ENCODE data around the gene NOMO2. TPM values are rescaled to one million over a fixed set of nuclear protein-coding genes. Genes with fewer than 3 reads are reported as not detected.
"Not testable (repeated sequence)": the region's sequence is repeated elsewhere in the genome, so short reads cannot be mapped to it uniquely, and the experiment has no call there.

Gene NOMO2
- total RNA-seq, 2 experiments from 2014 or later = 85.2 to 95.1 TPM

GRCh38 chr16:18522637-18523036 lies 39.3 kb downstream of the NOMO2 start:
- POLR2A ChIA-PET, CTCF ChIA-PET: not testable (repeated sequence)

GRCh38 chr16:18521445-18522181 lies 40.3 kb downstream of the NOMO2 start:
- POLR2A ChIA-PET, CTCF ChIA-PET: not testable (repeated sequence)

GRCh38 chr16:18518536-18519283 lies 43.2 kb downstream of the NOMO2 start:
- POLR2A ChIA-PET, CTCF ChIA-PET: not testable (repeated sequence)

- CTCF ChIA-PET = not testable (repeated sequence)
Measured at GRCh38 chr16:18498430-18498829, 63.5 kb downstream of the NOMO2 start.

GRCh38 chr16:18497032-18497431 lies 64.9 kb downstream of the NOMO2 start:
- POLR2A ChIA-PET, CTCF ChIA-PET: not testable (repeated sequence)

More at GRCh38 chr16:18498430-18498829, 63.5 kb downstream of the NOMO2 start:
- POLR2A ChIA-PET = not testable (repeated sequence)

GRCh38 chr16:18492118-18492897 lies 69.6 kb downstream of the NOMO2 start:
- CTCF ChIA-PET, POLR2A ChIA-PET: not testable (repeated sequence)

- CTCF ChIA-PET, POLR2A ChIA-PET: not testable (repeated sequence)
Measured at GRCh38 chr16:18436025-18436424, 125.9 kb downstream of the NOMO2 start.

GRCh38 chr16:18415827-18416226 lies 146.1 kb downstream of the NOMO2 start:
- POLR2A ChIA-PET, CTCF ChIA-PET: not testable (repeated sequence)

- POLR2A ChIA-PET, CTCF ChIA-PET: not testable (repeated sequence)
Measured at GRCh38 chr16:18409532-18410293, 152.2 kb downstream of the NOMO2 start.

GRCh38 chr16:18401851-18402657 lies 159.8 kb downstream of the NOMO2 start:
- CTCF ChIA-PET, POLR2A ChIA-PET: not testable (repeated sequence)

- POLR2A ChIA-PET, CTCF ChIA-PET: not testable (repeated sequence)
Measured at GRCh38 chr16:18401159-18401558, 160.7 kb downstream of the NOMO2 start.

GRCh38 chr16:18394363-18394762 lies 167.5 kb downstream of the NOMO2 start:
- CTCF ChIA-PET, POLR2A ChIA-PET: not testable (repeated sequence)

- POLR2A ChIA-PET, CTCF ChIA-PET: not testable (repeated sequence)
Measured at GRCh38 chr16:18387767-18388166, 174.1 kb downstream of the NOMO2 start.

GRCh38 chr16:18386517-18386916 lies 175.4 kb downstream of the NOMO2 start:
- POLR2A ChIA-PET, CTCF ChIA-PET: not testable (repeated sequence)

GRCh38 chr16:18385285-18385684 lies 176.6 kb downstream of the NOMO2 start:
- POLR2A ChIA-PET, CTCF ChIA-PET: not testable (repeated sequence)

GRCh38 chr16:18384869-18385268 lies 177.0 kb downstream of the NOMO2 start:
- CTCF ChIA-PET, POLR2A ChIA-PET: not testable (repeated sequence)

- POLR2A ChIA-PET, CTCF ChIA-PET: not testable (repeated sequence)
Measured at GRCh38 chr16:18384098-18384636, 177.7 kb downstream of the NOMO2 start.

- CTCF ChIA-PET, POLR2A ChIA-PET: not testable (repeated sequence)
Measured at GRCh38 chr16:18382696-18383095, 179.2 kb downstream of the NOMO2 start.
